Type B pancreatic cell (in vitro differentiated cells): ENCODE measurements around the gene MCC. TPM values are rescaled to one million over a fixed set of nuclear protein-coding genes. Genes with fewer than 3 reads are reported as not detected.

Experiments used
- DNase-seq: peaks from one replicate; pipeline ENCODE4 v3.0.0; 2021; ENCODE audit warnings: mixed read lengths; ENCODE audit not compliant: unreplicated experiment; ENCODE audit errors: extremely low spot score
- H3K27ac Mint-ChIP-seq: 2 replicates; pipeline ENCODE4 v1.8.0; 2021; ENCODE audit warnings: mild to moderate bottlenecking, mixed read lengths
- H3K27me3 Mint-ChIP-seq: 2 replicates; pipeline ENCODE4 v1.8.0; 2021; ENCODE audit warnings: mixed read lengths
- H3K36me3 Mint-ChIP-seq: 2 replicates; pipeline ENCODE4 v1.8.0; 2021; ENCODE audit warnings: mixed read lengths
- H3K4me1 Mint-ChIP-seq: one replicate; pipeline ENCODE4 v1.8.0; 2021; ENCODE audit warnings: mixed read lengths; ENCODE audit not compliant: unreplicated experiment
- H3K4me3 Mint-ChIP-seq: 2 replicates; pipeline ENCODE4 v1.8.0; 2021; ENCODE audit warnings: mild to moderate bottlenecking, mixed read lengths
- H3K9me3 Mint-ChIP-seq: 2 replicates; pipeline ENCODE4 v1.8.0; 2021; ENCODE audit warnings: mixed read lengths
- total RNA-seq: library from RNA; stranded (reverse); gene quantifications from 2 replicates; pipeline ENCODE4 v1.2.1, GENCODE V29; 2021; ENCODE audit warnings: low replicate concordance
- TF ChIP-seq, protein P1 (sequence below): fragments of 200-600 bp; sonication (generic); conservative IDR thresholded peaks from 2 replicates; pipeline ENCODE4 v1.5.0; 2021; ENCODE audit warnings: antibody characterized with exemption, mild to moderate bottlenecking

Gene MCC
- total RNA-seq, 1 donor from 2014 or later = 24.0 TPM

DNA sequence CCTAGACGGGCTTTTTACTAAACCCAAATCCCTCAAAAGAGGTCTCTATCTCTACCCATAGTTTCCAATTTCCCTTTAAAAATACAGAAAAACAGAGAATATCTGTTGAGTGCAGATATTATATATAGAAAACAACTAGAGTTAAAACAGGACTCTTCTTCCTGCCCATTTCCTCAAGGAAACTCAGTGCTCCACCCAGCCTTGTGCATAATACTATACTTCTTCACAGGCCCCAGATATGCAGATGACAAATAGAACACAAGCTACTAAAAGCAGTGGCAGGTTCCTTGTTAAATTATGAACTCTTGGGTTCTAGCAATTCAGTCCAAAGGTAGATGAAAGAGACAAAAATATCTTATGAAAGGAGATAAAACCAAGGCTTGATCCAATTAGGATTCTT lies 253.7 kb downstream of the MCC start:
- DNase-seq = no peak
- H3K36me3 Mint-ChIP-seq = no peaks in the 10 kb centered on the region
- no peak overlapping the region for H3K27ac Mint-ChIP-seq
- TF ChIP-seq, protein P1, sequence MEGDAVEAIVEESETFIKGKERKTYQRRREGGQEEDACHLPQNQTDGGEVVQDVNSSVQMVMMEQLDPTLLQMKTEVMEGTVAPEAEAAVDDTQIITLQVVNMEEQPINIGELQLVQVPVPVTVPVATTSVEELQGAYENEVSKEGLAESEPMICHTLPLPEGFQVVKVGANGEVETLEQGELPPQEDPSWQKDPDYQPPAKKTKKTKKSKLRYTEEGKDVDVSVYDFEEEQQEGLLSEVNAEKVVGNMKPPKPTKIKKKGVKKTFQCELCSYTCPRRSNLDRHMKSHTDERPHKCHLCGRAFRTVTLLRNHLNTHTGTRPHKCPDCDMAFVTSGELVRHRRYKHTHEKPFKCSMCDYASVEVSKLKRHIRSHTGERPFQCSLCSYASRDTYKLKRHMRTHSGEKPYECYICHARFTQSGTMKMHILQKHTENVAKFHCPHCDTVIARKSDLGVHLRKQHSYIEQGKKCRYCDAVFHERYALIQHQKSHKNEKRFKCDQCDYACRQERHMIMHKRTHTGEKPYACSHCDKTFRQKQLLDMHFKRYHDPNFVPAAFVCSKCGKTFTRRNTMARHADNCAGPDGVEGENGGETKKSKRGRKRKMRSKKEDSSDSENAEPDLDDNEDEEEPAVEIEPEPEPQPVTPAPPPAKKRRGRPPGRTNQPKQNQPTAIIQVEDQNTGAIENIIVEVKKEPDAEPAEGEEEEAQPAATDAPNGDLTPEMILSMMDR = no peak
- H3K9me3 Mint-ChIP-seq = no peaks in the 10 kb centered on the region
- peaks cover 53% of the 10 kb centered on the region for H3K4me1 Mint-ChIP-seq
- no peaks in the 10 kb centered on the region for H3K27me3 Mint-ChIP-seq
- no peak overlapping the region for H3K4me3 Mint-ChIP-seq

DNA sequence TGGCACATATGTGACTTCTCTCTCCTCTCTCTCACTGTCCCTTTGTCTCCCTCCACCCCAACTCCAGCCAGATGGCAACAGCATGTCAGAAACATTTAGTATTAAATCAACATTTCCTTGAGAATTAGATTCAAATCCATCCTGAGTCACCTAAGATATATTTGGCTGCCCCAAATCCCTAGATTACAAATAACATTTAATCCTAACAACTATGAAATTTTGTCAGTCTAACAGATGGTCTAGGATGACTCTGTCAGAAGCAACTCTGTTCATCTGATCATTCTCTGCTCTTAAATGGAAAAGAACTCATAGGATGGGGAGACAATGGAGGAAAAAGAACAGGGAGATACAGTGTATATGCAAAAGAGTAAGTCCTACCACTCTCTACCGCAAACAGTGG lies 254.6 kb downstream of the MCC start:
- H3K4me3 Mint-ChIP-seq = no peak overlapping the region
- no peak overlapping the region for H3K27ac Mint-ChIP-seq
- TF ChIP-seq, protein P1 = no peak
- no peak for DNase-seq
- H3K9me3 Mint-ChIP-seq = no peaks in the 10 kb centered on the region
- peaks cover 52% of the 10 kb centered on the region for H3K4me1 Mint-ChIP-seq
- no peaks in the 10 kb centered on the region for H3K27me3 Mint-ChIP-seq
- H3K36me3 Mint-ChIP-seq = no peaks in the 10 kb centered on the region

DNA sequence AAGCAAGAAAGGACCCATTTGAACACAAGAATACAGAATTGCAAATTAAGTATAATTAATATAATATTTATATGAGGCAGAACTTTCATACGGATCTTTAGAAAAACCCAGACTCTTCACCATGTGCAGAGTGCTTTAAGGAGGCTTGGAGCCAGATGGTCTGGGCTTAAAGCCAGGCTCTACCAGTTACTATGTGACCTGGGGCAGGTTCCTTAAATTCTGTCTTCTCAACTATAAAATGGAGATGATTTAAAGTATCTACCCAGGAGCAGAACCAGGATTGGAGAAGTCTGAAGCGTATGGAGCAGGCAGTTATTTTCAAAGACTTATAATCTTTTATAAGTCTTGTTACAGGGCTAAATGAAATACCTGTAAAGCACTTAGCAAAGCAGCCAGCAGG lies 255.6 kb downstream of the MCC start:
- Mint-ChIP-seq H3K4me3 (no peak overlapping the region), H3K27ac (no peak overlapping the region), H3K4me1 (peaks cover 43% of the 10 kb centered on the region), H3K36me3 (no peaks in the 10 kb centered on the region), H3K27me3 (no peaks in the 10 kb centered on the region), H3K9me3 (no peaks in the 10 kb centered on the region)
- DNase-seq = no peak
- TF ChIP-seq, protein P1 = no peak

DNA sequence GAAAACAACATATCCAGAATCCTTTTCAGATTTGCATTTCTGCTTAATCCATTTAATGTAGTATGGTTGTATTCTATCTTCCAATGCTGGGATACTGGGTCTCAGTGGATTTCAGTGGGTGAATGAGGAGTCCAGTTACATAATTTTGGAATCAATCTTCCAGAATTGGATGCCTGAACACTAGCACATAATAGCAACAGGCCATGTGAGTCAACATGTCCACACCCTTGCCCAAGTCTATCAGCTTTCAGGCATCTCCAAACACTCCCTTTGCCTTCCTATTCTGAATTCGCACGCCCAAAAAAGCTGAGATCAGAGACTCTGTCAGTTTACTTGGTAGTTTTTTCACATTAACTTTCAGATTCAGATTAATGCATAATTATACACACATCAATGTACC lies 256.0 kb downstream of the MCC start:
- TF ChIP-seq, protein P1 = no peak
- Mint-ChIP-seq H3K27ac (no peak overlapping the region), H3K36me3 (no peaks in the 10 kb centered on the region), H3K27me3 (no peaks in the 10 kb centered on the region), H3K9me3 (no peaks in the 10 kb centered on the region), H3K4me3 (no peak overlapping the region), H3K4me1 (peaks cover 40% of the 10 kb centered on the region)
- no peak for DNase-seq

DNA sequence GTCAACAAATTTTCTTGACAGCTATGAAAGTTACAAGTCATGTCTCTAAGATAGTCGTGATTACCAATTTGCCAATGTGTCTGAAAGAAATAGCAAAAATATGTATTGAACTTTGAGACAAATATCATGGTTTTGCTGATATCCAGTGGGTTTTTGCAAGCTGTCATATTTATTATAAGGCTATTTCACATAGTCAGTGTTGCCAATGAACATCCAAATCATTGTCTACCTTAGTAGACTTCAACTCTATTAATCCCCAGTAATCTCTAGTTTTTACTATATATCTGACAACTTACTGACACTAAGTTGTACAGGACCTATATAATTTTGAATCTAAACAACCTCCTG lies 256.6 kb downstream of the MCC start:
- TF ChIP-seq, protein P1 = no peak
- Mint-ChIP-seq H3K27ac (no peak overlapping the region), H3K36me3 (no peaks in the 10 kb centered on the region), H3K27me3 (no peaks in the 10 kb centered on the region), H3K4me1 (peaks cover 37% of the 10 kb centered on the region), H3K4me3 (no peak overlapping the region), H3K9me3 (no peaks in the 10 kb centered on the region)
- DNase-seq = no peak
